Smooth muscle cell (in vitro differentiated cells): Measurements from ENCODE around the gene SWI5. TPM values are rescaled to one million over a fixed set of nuclear protein-coding genes. Genes with fewer than 3 reads are reported as not detected.

ENCODE experiments used
- DNase-seq: peaks from one replicate; lab custom pipeline; 2025; ENCODE audit not compliant: unreplicated experiment; lab: John Stamatoyannopoulos, UW
- H2AFZ ChIP-seq: fragments of 200-600 bp; sonication (generic); 2 replicates; pipeline ENCODE4 v1.6.0; 2016; ENCODE audit warnings: antibody characterized with exemption, low read depth, mild to moderate bottlenecking
- H3F3A ChIP-seq: fragments of 200-600 bp; sonication (generic); 2 replicates; pipeline ENCODE4 v1.6.0; 2017; ENCODE audit warnings: antibody characterized with exemption, low read depth
- H3K27ac ChIP-seq: fragments of 200-600 bp; sonication (generic); 2 replicates; pipeline ENCODE4 v1.5.1; 2016; ENCODE audit warnings: low read depth, mild to moderate bottlenecking
- H3K27me3 ChIP-seq: fragments of 200-600 bp; sonication (generic); 2 replicates; pipeline ENCODE4 v1.6.1; 2016; ENCODE audit warnings: low read depth, mild to moderate bottlenecking
- H3K36me3 ChIP-seq: fragments of 200-600 bp; sonication (generic); 2 replicates; pipeline ENCODE4 v1.5.1; 2016; ENCODE audit warnings: low read depth
- H3K4me1 ChIP-seq: fragments of 200-600 bp; sonication (generic); 2 replicates; pipeline ENCODE4 v1.5.1; 2016; ENCODE audit warnings: low read depth
- H3K4me2 ChIP-seq: fragments of 200-600 bp; sonication (generic); 2 replicates; pipeline ENCODE4 v1.6.0; 2016; ENCODE audit warnings: mild to moderate bottlenecking
- H3K4me3 ChIP-seq: fragments of 200-600 bp; sonication (generic); 2 replicates; pipeline ENCODE4 v1.5.1; 2016; ENCODE audit warnings: mild to moderate bottlenecking
- H3K79me2 ChIP-seq: fragments of 200-600 bp; sonication (generic); 2 replicates; pipeline ENCODE4 v1.6.0; 2016; ENCODE audit warnings: low read depth, mild to moderate bottlenecking
- H3K9ac ChIP-seq: fragments of 200-600 bp; sonication (generic); 2 replicates; pipeline ENCODE4 v1.6.0; 2016; ENCODE audit warnings: low read depth
- H3K9me3 ChIP-seq: fragments of 200-600 bp; sonication (generic); replicated peaks from 2 replicates; pipeline ENCODE4 v1.5.1; 2016; ENCODE audit warnings: low read depth
- H4K20me1 ChIP-seq: fragments of 200-600 bp; sonication (generic); 2 replicates; pipeline ENCODE4 v1.6.0; 2016; ENCODE audit warnings: low read depth
- CTCF ChIP-seq: fragments of 200-600 bp; sonication (generic); IDR thresholded peaks from 2 replicates; pipeline ENCODE4 v1.5.1; 2017; ENCODE audit warnings: borderline replicate concordance, mild to moderate bottlenecking, antibody characterized with exemption; ENCODE audit not compliant: insufficient read depth, poor library complexity, severe bottlenecking
- WGBS: methylation state at CpG from one replicate; pipeline ENCODE4 v1.1.7; 2016; ENCODE audit warnings: low lambda C conversion rate; 5-methylcytosine and 5-hydroxymethylcytosine counted together
- polyA plus RNA-seq: library from polyadenylated mRNA; unstranded; fragments of >200 nt; fragmentation: Nextera tagmentation; extraction: Ambion mirVana; gene quantifications from 2 replicates; pipeline ENCODE4 v1.2.1, GENCODE V29; 2016
- total RNA-seq: library from RNA; depleted of rRNA; stranded (reverse); fragments of >200 nt; gene quantifications from 2 replicates; pipeline ENCODE4 v1.2.3, GENCODE V29; 2014

Gene SWI5
- total and polyA plus RNA-seq, 2 experiments from 2014 or later, result 47.1 to 77.2 TPM

DNA sequence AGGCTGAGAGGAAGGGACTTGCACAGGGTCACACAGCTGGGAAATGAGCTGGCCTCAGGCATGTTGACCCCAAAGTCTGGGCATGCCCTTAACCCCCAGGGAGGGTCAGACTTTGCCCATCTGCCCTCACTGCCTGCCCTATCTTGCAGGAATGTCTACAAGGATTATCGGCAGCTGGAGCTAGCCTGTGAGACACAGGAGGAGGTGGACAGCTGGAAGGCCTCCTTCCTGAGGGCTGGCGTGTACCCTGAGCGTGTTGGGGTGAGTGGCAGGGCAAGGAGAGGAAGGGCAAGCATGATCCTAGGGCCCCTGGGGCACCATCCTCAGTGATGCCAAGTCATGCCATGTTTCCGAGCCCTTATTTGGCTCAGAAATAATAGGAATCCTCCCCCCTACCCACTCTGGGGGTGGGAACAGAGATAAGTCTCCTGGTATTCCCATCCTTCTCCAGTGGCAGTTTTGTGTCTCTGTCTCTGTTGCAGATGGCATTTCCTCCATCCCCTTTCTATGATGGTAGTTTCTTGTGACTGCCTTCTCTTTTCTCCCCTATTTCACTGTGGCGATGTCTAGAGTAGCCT is 28.8 kb upstream of the SWI5 start:
- H3K4me3 ChIP-seq, result no peak overlapping the region
- H3K9me3 ChIP-seq, result no peaks in the 10 kb centered on the region
- peaks cover 16% of the 10 kb centered on the region for H3K4me1 ChIP-seq
- H3K27me3 ChIP-seq, result no peaks in the 10 kb centered on the region
- H3K79me2 ChIP-seq, result no peaks in the 10 kb centered on the region
- WGBS, result 45% methylated on average over 5 of the region's 5 CpGs
- H3K36me3 ChIP-seq, result no peaks in the 10 kb centered on the region
- no peak overlapping the region for H3K4me2 ChIP-seq
- no peaks in the 10 kb centered on the region for H4K20me1 ChIP-seq
- TF ChIP-seq CTCF, result no peak
- no peak overlapping the region for H3K9ac ChIP-seq
- no peak overlapping the region for H2AFZ ChIP-seq
- H3F3A ChIP-seq, result peaks cover 29% of the 10 kb centered on the region
- no peak for DNase-seq
- H3K27ac ChIP-seq, result peak overlapping the region; percentile 91

- TF ChIP-seq CTCF, result no peak
- Histone ChIP-seq H3K27ac (no peak overlapping the region), H3K9me3 (no peaks in the 10 kb centered on the region), H4K20me1 (no peaks in the 10 kb centered on the region), H3K79me2 (no peaks in the 10 kb centered on the region), H3K4me2 (no peak overlapping the region), H3K36me3 (no peaks in the 10 kb centered on the region), H3K4me3 (no peak overlapping the region), H3K27me3 (no peaks in the 10 kb centered on the region), H2AFZ (no peak overlapping the region), H3K9ac (no peak overlapping the region), H3F3A (peaks cover 22% of the 10 kb centered on the region), H3K4me1 (peaks cover 12% of the 10 kb centered on the region)
- DNase-seq, result no peak
- 80% methylated on average over 8 of the region's 8 CpGs for WGBS
Observed at GRCh38 chr9:128249558-128249907, 26.5 kb upstream of the SWI5 start.

- Histone ChIP-seq H3K9me3 (no peaks in the 10 kb centered on the region), H3K4me3 (peak overlapping the region; percentile 45), H3K27me3 (no peaks in the 10 kb centered on the region), H3K36me3 (no peaks in the 10 kb centered on the region), H3F3A (peaks cover 27% of the 10 kb centered on the region), H3K9ac (no peak overlapping the region), H2AFZ (no peak overlapping the region), H3K4me1 (peaks cover 8% of the 10 kb centered on the region), H3K27ac (no peak overlapping the region), H3K79me2 (no peaks in the 10 kb centered on the region), H3K4me2 (peak overlapping the region; percentile 86), H4K20me1 (no peaks in the 10 kb centered on the region)
- 26% methylated on average over 35 of the region's 81 CpGs for WGBS
- no peak for TF ChIP-seq CTCF
- peak; percentile 57 for DNase-seq
Observed at GRCh38 chr9:128249908-128250838, 25.9 kb upstream of the SWI5 start.
